NCI-H128 (cell line): ENCODE measurements around the gene HAS3.

Source experiments
- DNase-seq: peaks from one replicate; lab custom pipeline; 2025; ENCODE audit not compliant: unreplicated experiment; lab: John Stamatoyannopoulos, UW

The HAS3 gene

DNA sequence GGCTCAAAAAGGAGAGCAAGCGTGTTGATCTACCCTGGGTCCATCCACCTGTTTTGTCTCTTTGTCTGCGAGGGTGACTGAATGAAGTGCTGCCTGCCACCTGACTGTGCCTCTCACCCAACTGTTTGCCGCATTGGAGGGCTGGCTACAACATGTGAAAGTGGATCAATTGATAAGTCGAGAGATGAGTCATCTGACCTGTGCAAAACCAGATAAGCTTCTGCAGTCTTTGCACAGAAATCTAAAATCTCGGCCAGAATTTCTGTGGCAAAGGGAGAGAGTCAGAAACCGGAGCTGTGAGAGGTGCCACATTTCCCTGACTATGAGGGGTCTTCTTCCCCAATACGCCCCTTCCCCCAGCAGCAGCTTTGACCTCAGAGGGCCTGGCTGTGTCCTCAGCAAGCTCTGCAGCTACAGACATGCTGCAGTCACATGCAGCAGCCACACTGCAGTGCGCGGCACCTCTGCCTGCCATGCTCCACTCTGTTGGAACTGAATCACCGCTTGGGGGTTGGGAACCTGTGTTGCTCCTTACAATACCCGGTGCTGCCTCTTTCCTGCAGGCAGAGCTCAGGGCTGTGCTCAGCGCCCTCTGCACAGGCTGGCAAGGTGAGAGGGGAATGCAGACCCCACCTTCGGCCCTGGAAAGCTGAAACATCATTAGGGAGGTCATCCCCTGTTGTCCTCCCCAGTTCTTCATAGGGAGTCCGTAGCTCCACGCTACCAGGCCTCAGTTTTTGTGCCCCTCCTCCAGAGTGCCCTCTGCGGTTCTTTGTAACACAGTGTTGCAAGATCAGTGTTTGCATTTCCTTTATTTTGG, 16.2 kb upstream of the HAS3 start:
- peak; percentile 39 for DNase-seq

DNA sequence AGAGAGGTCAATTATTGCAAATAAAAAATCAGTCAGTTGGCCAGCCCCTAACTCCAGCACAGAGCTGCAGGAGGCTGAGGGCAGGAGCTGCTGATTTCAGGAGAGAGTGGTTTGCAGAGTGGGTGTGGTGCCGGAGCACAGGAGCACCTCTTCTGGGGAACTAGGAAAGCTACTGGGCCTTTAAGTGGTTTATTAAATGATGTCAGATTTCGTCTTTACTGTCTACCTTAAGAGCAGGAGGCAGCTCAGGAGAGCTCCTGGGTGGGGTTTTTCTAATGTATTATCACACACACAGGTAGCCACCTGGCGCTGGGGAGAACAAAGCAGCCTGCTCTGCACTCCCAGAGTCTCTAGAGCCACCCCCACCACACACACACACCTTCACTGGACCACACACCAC, 11.5 kb upstream of the HAS3 start:
- no peak for DNase-seq

DNA sequence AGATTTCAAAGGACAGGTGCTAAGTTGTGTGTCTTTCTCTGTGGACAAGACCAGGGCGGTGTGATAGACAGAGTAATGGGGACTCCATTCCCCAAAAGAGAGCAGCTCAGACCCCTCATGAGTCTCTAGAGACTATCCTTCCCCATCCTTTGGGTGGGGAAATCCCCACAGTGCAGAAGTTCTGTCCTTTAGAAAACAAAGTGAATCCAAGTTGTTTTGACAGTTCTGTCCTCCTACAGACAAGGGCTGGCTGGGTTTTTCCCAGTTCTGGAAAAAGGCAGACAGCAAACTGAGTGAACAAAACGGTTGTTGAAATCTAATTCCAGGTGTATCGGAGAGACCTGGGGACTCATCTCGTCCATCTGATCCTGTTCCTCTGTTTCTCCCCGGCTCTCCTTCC, 11.0 kb upstream of the HAS3 start:
- DNase-seq: no peak

DNA sequence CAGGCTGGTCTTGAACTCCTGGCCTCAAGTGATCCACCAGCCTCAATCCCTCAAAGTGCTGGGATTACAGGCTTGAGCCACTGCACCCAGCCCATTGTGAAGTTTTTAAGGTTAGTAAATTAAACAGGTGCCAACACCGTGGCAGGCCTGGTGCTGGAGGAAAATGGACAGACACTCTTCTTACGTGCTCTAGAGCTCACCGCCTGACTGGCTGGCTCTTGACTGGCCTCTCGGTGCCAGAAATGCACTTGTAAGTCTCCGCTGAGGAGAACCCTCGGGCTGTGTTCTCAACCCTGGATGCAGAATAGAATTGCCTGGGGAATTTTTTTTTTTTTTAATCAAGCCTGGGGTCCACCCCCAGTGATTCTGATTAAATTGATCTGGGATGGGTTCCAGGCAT, 10.3 kb upstream of the HAS3 start:
- DNase-seq: no peak

DNA sequence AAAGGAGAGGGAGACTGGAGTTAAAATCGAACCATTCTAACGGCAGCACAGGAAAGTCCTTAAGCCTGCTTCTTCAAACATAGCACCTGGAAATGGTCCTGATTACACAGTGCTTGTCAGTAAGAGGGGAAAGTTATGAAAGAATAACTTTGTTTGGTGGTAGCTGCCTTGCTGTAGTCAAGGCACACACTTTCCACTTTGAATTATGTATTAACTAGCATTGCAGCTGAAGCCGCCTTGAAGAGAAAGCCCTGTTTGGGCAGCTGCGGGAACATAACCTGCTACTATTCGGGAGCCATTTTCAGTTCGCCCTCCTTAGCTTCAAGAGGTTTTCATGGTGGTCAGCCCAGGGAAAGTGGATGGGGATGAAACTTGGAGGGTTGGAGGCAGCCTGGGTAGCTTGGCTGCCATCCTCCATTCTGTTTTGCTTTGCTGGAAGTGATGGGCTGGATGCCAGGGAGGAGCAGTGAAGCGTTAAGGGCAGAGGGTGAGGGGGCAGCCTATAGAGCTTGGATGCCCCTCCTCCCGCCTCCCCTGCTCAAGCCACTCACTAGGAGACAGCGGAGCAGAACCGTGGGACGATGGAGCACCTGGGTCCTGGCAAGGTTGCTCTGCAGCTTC, 5.3 kb upstream of the HAS3 start:
- no peak for DNase-seq

DNA sequence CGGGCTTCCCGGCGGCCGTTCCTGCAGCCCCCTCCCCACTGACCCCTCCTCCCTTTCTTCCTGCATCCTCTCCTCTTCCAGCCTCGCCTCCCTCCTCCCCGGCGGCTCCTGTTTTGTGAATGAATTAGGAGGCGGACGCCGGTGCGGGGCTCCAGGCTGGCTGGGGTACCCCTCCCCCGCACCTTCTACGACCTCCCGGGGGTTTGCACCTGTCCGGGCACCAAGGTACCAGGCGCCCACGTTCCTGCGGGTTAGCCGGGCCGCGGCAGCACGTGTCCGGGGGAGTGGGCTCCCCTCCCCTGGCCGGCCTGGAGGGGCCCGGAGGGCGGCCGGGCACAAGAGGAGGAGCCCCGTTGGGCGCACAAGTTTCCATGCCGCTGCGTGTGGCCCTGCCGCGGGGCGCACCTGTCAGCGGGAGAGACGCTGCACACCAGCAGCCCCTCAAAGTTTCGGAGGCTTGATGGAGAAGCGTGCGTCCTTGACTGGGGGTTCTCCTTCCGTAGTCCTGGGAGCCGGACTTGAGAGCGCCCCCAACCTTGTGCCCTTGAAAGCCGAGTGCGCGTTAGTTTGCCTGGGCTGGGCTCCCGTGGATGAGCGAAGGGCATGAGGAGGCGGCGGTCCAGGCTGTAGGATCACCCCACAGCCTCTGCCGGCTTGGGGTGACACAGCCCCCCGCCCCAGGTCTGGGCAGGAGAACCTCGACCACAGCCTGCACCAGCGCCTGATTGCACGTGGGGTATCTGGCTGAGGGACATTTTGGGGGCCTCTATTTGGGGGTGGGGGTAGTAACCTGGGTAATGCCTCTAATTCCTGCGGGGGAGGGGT, 1.2 kb downstream of the HAS3 start:
- no peak for DNase-seq

DNA sequence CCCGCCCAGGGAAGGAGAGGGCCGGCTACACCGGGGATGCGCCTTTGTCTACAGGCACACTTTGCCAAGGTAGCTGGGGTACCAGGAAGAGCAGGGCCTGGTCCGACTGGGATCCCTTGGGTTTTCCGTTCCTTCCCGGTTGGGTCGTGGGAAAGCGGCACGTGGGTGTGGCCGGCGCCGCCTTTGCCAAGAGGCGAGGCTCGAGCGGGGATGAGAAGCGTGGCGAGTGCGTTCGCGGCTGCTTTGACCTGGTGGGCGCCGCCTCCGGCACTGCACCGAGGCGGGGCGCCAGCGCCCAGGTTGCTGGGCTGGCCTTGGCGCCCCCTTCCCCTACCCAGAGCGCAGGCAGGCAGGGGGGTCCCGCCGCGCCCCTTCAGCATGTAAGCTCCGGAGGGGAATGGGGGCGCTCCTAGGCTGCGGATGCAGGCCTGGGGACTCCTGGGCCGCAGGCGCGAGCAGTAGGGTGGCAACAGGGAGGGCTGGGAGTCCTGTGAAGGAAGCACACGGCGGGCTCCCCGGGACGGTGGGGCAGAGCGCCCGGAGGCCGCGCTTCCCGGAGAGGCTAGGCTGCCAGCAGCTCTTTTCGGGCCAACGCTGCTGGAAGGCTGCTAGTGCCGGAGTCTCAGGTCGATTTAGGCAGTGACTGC, 2.0 kb downstream of the HAS3 start:
- DNase-seq: no peak

DNA sequence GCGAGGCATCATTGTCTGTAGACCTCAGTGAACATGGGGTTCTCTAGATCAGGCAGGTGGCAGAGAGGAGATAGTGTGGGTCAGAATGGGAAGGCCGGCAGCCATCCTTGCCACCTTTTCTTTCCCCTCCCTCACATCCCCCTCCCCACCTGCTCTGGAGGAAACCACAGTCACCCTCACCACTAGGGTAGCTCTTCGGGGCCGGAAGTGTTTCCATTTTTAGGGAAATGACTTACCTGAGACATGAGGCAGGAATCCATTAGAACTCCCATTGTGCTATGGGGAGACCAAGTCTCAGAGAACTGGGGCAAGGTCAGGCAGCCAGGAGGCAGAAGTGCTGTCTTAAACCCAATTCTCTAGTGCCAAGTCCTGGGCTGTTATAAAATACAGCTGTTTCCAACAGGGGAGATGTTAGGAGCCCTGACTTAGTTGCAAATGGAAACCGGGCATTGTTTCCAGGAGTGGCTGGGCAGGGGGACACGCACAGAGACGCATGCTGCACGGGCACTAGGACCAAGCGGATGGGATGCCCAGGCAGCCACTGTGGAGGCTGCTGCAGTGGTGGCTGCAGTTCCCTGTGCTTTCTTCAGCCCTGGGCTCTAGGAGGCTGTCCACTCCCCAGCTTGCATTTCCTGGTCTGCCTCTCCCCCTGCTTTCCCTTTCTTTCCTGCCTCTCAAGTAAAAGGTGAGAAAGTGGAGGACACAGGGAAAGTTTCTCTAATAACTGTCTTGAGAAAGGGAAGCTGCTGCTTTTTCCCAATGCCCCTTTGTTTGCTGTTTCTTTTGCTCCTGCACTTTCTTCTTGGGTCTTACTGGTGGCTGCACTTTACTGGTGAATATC, 2.8 kb downstream of the HAS3 start:
- DNase-seq: no peak

DNA sequence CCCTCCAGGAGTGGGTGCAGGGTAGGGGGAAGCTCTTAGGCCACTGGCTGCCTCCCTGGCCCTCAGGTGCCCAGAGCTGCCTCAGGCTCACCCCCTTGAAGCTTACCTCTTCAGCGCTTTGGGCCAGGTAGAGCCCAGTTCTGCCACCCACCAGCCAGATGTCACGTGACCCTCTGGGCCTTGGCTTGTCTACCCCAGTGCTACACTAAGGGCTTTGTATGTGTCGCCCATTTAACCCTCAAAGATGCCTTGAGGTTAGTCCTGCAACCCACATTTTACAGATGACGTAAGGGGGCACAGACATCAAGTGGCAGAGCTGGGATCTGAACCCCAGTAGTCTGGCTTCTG, 3.4 kb downstream of the HAS3 start:
- DNase-seq: no peak

DNA sequence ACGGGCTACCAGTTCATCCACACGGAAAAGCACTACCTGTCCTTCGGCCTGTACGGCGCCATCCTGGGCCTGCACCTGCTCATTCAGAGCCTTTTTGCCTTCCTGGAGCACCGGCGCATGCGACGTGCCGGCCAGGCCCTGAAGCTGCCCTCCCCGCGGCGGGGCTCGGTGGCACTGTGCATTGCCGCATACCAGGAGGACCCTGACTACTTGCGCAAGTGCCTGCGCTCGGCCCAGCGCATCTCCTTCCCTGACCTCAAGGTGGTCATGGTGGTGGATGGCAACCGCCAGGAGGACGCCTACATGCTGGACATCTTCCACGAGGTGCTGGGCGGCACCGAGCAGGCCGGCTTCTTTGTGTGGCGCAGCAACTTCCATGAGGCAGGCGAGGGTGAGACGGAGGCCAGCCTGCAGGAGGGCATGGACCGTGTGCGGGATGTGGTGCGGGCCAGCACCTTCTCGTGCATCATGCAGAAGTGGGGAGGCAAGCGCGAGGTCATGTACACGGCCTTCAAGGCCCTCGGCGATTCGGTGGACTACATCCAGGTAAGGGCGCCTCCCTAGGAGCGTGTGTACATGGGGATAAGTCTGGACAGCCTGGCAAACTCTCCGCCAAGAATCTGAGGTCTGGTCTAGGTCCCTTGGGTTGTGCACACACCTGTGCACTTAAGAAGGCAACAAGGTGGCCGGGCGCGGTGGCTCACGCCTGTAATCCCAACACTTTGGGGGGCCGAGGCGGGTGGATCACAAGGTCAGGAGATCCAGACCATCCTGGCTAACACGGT, 4.2 kb downstream of the HAS3 start:
- no peak for DNase-seq

DNA sequence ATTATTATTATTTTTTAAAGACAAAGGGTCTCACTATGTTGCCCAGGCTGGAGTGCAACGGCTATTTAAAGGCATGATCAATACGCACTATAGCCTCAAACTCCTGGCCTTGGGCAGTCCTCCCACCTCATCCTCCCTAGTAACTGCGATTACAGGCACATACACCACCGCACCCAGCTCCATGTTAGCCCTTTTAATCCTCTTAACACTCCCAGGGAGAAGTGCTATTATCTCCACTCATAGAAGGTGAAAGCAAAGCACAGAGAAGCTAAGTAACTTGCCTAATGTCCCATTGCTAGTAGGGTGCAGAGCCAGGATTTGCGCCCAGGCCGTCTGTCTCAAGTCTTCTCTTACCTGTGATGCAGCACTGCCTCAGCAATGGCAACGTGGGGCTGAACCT, 5.0 kb downstream of the HAS3 start:
- DNase-seq: no peak

DNA sequence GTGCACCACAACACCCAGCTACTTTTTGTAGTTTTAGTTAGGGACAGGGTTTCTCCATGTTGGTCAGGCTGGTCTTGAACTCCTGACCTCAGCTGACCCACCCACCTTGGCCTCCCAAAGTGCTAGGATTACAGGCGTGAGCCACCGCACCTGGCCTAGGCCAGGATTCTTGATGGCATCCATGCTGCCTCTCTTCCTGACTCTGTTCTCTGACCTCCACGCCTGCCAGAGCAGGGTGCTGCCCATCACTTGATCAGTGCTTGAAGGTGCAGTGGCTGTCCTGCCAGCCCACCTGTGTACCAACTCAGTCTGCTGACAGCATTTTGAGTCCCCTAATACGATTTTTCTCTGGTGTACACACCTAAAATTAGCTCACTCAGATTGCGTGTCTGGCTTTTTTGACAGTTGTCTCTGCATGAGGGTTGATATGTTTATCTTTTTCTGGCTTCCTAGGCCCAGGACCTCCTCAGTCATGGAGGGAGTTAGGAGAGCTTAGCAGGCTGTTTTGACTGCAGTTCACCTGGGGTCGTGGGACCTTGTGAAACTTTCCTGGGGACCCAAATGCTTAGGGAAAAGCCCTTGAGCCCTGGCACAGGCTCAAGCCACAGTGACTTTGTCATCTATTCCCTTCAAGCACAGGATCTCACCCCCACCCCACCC, 5.9 kb downstream of the HAS3 start:
- no peak for DNase-seq

DNA sequence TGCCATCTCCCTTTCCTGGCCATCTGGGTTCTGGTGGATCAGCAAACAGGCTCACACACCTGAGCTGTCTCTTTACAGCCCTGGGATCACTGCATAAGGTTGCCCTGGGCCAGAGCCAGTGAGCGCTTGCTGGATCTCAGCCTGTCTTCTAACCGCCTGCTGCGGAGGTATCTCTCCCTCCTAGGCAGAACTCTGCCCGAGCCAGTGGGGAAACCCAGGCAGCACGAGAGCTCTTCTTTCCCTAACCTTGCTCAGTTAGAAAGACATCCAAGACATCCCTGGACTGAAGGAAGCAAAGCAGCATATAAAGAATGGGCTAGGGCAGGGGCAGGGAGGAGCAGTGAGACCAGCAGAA, 6.4 kb downstream of the HAS3 start:
- DNase-seq: no peak

DNA sequence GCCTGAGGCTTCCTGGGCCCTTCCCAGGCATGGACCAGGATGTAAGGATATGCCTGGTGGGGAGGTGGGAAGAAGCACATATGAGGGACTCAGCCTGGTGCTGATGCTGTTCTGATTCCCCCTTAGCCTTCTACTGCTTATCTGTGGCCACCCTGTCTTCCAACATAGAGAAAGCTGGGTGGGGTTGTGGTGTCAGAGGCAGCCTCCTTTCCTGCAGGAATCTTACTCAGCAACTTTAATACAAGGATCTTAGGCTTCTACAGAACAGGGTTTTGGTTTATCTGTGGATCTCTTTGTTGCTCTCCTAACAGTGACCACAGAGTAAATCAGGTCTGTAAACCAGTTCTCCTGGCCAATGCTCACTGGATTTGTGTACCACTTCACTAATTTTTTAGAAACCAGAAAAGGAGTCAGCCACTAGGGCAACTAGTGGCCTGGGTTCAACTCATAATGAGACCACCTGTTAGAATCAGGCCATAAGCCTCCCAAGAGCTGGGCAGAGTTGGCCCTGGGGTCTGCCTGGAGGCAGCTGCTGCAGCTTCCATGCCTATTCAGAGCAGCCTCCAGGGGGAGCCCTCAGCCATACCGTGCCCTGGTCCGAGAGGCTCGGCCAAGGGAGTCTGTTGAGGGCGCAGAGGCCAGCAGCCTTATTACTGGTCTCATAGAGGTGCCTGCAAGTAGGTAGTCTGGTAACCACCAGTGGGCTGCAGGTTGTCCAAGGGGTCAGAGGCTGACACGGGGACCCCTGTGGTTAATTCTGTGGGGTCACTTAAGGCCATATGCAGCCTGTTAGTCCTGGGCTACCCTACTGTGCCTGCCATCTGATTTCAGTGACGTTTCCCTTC, 7.1 kb downstream of the HAS3 start:
- DNase-seq: no peak

DNA sequence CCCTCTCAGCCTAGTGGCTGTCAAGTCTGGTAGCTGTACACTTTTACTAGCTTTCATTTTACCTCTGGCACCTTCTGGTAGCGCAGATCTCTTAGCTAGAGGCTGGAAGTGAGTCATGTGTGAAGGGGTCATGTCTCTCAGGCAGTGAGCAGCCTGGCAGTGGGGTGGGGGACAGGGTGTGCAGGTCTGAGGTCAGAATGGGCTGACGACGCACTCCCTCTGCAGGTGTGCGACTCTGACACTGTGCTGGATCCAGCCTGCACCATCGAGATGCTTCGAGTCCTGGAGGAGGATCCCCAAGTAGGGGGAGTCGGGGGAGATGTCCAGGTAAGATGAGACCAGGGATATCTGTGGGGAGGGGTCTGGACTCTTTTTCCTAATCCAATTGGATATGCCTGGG, 7.8 kb downstream of the HAS3 start:
- DNase-seq: no peak

DNA sequence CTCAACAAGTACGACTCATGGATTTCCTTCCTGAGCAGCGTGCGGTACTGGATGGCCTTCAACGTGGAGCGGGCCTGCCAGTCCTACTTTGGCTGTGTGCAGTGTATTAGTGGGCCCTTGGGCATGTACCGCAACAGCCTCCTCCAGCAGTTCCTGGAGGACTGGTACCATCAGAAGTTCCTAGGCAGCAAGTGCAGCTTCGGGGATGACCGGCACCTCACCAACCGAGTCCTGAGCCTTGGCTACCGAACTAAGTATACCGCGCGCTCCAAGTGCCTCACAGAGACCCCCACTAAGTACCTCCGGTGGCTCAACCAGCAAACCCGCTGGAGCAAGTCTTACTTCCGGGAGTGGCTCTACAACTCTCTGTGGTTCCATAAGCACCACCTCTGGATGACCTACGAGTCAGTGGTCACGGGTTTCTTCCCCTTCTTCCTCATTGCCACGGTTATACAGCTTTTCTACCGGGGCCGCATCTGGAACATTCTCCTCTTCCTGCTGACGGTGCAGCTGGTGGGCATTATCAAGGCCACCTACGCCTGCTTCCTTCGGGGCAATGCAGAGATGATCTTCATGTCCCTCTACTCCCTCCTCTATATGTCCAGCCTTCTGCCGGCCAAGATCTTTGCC, 9.0 kb downstream of the HAS3 start:
- no peak for DNase-seq

DNA sequence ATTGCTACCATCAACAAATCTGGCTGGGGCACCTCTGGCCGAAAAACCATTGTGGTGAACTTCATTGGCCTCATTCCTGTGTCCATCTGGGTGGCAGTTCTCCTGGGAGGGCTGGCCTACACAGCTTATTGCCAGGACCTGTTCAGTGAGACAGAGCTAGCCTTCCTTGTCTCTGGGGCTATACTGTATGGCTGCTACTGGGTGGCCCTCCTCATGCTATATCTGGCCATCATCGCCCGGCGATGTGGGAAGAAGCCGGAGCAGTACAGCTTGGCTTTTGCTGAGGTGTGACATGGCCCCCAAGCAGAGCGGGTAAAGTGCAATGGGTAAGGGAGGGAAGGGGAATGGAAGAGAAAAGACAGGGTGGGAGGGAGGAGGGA, 9.5 kb downstream of the HAS3 start:
- DNase-seq: no peak

DNA sequence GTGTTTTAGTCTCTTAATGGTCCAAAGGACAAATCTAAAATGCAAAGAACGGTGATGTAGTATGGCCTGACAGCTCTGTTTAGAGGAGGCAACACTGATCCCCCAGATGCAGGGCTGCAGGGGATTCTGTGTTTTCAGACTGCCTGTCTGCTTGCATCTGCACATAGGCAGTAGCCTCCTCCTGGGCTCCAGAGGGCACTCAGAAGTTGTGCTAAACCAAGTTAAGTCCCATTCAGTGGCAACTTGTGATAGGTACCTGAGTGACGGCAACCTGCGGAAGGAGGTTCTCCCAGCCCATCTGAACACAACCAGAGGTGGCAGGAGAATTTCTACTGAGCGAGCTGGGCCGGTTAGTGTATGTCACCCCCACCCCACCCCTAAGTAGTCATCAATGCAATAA, 9.9 kb downstream of the HAS3 start:
- DNase-seq: no peak
